Mucosa of rectum (tissue), 2 donors: ENCODE measurements around the gene PPP1R14D.

Experiments used
- H3K27ac ChIP-seq, 2 donors: one replicate each; pipeline ENCODE4 v1.7.0; 2013; ENCODE audit warnings: inconsistent platforms in 2 of 2, low read depth in 2 of 2, low read length in 2 of 2
- H3K27me3 ChIP-seq, 2 donors: one replicate each; pipeline ENCODE4 v1.7.0; 2013; ENCODE audit warnings: low read length in 2 of 2; ENCODE audit not compliant: control insufficient read depth in 2 of 2, insufficient read depth in 2 of 2
- H3K36me3 ChIP-seq, 2 donors: one replicate each; pipeline ENCODE4 v1.7.0; 2013; ENCODE audit warnings: low read length in 2 of 2; ENCODE audit not compliant: control insufficient read depth in 2 of 2, insufficient read depth in 2 of 2
- H3K4me1 ChIP-seq, 2 donors: one replicate each; pipeline ENCODE4 v1.7.0; 2013; ENCODE audit warnings: low read length in 2 of 2, mild to moderate bottlenecking in 1 of 2; ENCODE audit not compliant: control insufficient read depth in 2 of 2, insufficient read depth in 2 of 2
- H3K4me3 ChIP-seq, 2 donors: one replicate each; pipeline ENCODE4 v1.7.0; 2013; ENCODE audit warnings: low read length in 2 of 2
- H3K9ac ChIP-seq, 2 donors: one replicate each; pipeline ENCODE4 v1.7.0; 2013; ENCODE audit warnings: low read length in 2 of 2, low read depth in 1 of 2, mild to moderate bottlenecking in 1 of 2
- H3K9me3 ChIP-seq, 2 donors: one replicate each; pipeline ENCODE4 v1.7.0; 2013; ENCODE audit warnings: low read length in 2 of 2; ENCODE audit not compliant: control insufficient read depth in 2 of 2
- donor health status: healthy.
- donor health status: Normal muscosa, but diverticular disease.

The PPP1R14D gene

DNA sequence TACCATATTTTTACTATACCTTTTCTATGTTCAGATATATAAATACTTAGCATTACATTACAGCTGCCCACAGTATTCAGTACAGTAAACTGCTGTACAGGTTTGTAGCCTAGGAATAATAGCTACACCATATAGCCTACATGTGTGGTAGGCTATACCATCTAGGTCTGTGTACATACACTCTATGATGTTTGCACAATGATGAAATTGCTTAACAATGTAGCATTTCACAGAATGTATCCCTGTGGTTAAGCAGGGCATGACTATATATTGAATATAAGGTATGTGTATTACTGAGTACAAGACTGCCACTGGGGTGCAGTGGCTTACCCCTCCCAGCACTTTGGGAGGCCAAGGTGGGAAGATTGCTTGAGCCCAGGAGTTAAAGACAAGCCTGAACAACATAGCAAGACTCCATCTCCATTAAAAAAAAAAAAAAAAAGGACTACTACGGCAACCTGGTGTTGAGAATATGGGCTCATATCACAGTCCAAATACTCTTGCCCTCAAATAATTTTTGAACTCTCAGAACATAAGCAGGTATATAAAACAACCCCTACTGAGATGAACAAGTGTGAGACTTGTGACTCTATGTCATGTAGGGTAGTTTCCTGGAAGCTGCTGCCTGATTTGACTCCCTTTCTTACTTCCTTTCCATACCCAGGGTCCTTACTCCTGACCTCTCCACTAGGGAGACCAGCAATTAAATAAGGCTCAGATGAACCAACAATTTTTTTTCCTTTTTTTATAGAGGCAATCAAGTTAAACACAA is 4.8 kb downstream of the PPP1R14D start:
- H3K4me1 ChIP-seq = peaks cover 24 to 38% of the 10 kb centered on the region in 2 donors
- H3K36me3 ChIP-seq = no peaks in the 10 kb centered on the region
- no peaks in the 10 kb centered on the region for H3K27me3 ChIP-seq
- H3K9me3 ChIP-seq = no peaks in the 10 kb centered on the region
- peak overlapping the region; percentile 24 to 43 for H3K9ac ChIP-seq
- H3K27ac ChIP-seq = peak overlapping the region; percentile 61 to 65
- H3K4me3 ChIP-seq = peak overlapping the region; percentile 7 to 22

DNA sequence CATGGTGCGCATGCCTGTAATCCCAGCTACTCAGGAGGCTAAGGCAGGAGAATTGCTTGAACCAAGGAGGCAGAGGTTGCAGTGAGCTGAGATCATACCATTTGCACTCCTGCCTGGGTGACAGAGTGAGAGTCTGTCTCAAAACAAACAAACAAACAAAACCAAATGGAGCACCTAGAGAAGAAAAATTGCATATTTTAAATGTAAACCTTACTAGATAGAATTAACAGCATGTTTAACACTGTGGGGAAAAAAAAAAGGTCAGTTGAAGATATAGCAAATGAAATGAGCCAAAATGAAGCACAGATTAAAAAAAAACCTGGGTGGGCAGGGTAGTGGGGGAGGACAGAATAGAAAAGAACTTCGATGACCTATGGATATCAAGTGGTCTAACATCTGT is 7.3 kb downstream of the PPP1R14D start:
- no peak overlapping the region for H3K4me3 ChIP-seq
- peaks cover 12 to 29% of the 10 kb centered on the region in 2 donors for H3K4me1 ChIP-seq
- H3K27ac ChIP-seq = no peak overlapping the region
- H3K36me3 ChIP-seq = no peaks in the 10 kb centered on the region
- H3K9ac ChIP-seq = no peak overlapping the region
- no peaks in the 10 kb centered on the region for H3K27me3 ChIP-seq
- H3K9me3 ChIP-seq = no peaks in the 10 kb centered on the region

DNA sequence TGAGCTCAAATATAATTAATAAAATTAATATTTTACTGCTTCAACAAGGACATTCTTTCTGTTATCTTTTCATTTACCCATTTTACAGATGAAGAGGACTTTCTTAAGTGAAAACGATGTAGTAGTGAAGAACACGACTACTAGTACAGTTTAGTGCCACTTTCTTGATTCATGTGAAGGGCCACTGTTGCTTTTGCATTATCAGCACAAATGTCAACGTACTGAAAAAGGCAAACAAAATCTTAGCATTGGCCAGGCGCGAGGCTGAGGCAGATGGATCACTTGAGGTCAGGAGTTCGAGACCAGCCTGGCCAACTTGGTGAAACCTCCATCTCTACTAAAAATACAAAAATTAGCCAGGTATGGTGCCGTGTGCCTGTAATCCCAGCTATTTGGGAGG is 9.5 kb downstream of the PPP1R14D start:
- Histone ChIP-seq H3K9me3 (no peaks in the 10 kb centered on the region), H3K4me1 (peaks cover 3 to 9% of the 10 kb centered on the region in 2 donors), H3K27ac (no peak overlapping the region), H3K4me3 (no peak overlapping the region), H3K9ac (no peak overlapping the region), H3K36me3 (peaks cover 13 to 14% of the 10 kb centered on the region in 2 donors), H3K27me3 (no peaks in the 10 kb centered on the region)

DNA sequence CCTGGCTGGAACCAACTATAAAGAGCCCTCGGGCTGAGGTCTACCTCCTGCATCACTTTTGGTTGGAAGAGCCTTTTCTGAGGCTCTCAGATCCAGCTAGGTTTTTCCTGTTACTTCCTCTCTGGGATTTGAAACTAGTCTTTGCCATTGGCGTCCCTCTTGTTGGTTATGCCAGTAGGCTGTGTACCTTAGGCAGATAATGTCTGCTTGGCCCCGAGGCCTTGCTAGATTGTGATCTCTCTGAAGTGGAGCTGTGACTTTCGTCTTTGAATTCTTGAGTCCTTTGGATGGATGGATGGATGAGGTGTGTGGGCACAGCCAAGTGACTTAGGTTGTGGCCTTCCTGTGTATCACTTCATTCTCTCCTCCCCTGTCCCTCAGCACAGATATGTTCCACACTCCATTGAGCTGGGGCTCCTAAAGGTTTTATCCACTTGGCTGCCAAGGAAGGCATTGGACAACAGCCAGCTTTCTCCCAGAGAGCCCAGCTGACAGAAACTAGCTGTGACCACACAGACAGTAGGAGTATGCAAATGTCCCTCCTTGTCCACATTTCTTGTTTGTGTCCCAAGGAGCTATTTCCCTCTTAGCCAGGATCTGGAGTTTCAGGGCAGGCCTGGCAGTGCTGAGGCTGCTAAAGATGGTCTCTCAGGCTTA is 13.3 kb downstream of the PPP1R14D start:
- H3K4me3 ChIP-seq = no peak overlapping the region
- H3K4me1 ChIP-seq = no peaks in the 10 kb centered on the region
- H3K9me3 ChIP-seq = no peaks in the 10 kb centered on the region
- H3K9ac ChIP-seq = no peak overlapping the region
- H3K27ac ChIP-seq = no peak overlapping the region
- peaks cover 31% of the 10 kb centered on the region in 2 donors for H3K36me3 ChIP-seq
- no peaks in the 10 kb centered on the region for H3K27me3 ChIP-seq

DNA sequence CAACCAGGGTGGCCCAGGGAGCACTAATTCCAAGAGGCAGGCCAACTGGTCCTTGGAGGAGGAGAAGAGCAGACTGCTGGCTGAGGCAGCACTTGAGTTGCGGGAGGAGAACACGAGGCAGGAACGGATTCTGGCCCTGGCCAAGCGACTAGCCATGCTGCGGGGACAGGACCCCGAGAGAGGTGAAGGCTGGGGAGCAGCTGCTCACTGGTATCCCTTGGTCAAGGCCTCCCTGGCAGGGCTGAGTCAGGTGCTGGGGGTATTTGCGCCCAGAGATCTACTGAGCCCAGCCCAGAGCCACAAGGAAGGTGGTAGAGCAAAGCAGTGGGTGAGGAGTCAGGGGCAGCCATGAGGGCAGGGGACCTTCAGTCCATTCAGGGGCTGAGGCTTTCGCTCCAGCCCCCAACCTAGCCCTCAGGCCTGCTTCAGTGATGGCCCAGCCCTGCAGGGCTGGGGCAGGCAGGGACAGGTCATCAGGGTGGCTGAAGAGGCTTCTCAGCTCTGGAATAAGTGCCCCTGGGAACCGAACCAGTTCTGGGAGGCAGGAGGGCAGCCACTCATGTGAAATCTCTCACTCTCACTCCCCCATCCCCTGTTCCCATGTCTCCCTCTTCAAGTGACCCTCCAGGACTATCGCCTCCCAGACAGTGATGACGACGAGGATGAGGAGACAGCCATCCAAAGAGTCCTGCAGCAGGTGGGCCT is 15.6 kb downstream of the PPP1R14D start:
- peaks cover 31 to 40% of the 10 kb centered on the region in 2 donors for H3K36me3 ChIP-seq
- no peak overlapping the region for H3K9ac ChIP-seq
- H3K4me1 ChIP-seq = peaks cover 5 to 7% of the 10 kb centered on the region in 2 donors
- no peak overlapping the region for H3K4me3 ChIP-seq
- H3K27me3 ChIP-seq = no peaks in the 10 kb centered on the region
- no peak overlapping the region for H3K27ac ChIP-seq
- no peaks in the 10 kb centered on the region for H3K9me3 ChIP-seq

DNA sequence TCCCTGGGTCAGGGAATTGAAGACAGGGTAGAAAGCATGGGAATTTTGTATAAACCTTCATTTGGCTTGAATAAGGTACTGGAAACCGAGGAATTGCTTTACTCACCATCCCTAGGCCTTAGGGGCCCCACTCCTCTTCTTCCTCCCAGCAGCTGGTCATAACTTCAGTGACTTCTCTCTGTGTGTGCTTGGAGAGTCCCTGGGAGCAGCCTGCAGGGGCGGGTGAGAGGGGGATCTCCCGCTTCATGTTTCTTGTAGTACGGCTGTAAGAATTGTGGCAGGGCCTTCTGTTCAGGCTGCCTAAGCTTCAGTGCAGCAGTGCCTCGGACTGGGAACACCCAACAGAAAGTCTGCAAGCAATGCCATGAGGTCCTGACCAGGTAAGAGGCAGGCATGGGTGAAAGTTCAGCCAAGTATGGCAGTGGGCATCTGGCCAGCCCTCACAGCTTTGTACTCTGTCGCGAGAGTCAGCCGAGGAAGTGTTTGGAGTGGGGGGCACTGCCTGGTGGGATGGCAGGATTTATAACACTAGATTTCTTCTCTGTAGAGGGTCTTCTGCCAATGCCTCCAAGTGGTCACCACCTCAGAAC is 19.6 kb downstream of the PPP1R14D start:
- Histone ChIP-seq H3K27ac (no peak overlapping the region), H3K4me3 (peak overlapping the region in 1 of 2 donors; percentile 100), H3K9ac (no peak overlapping the region), H3K27me3 (no peaks in the 10 kb centered on the region), H3K9me3 (no peaks in the 10 kb centered on the region), H3K36me3 (peaks cover 16 to 25% of the 10 kb centered on the region in 2 donors), H3K4me1 (peaks cover 12 to 17% of the 10 kb centered on the region in 2 donors)

DNA sequence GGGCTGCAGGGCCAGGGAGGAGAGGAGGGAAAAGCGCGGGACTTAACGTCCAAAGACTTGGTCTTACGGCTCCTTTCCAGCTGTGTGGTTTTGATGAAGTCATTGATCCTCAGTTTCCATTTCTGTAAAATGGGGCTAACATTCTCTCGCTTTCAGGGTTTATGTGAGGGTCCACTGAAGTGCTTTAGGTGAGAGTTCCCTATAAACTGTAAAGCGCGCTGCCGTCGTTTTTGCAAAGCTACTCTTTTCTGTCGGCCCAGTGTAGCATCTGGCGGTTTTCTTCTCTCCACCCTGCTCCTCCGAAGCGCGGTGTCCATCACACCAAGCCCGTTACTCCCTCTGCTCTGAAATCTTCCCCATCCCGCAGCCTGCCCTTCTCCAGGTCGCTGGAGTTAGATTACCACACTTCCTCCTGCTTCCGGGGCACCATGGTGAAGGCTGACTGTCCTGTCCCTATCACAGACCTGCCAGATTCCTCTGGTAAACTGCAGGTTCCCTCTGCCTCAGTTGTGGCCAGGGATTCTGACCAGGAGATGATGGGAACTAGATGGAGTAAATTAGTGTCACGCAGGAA is 20.5 kb downstream of the PPP1R14D start:
- peak overlapping the region; percentile 86 to 93 for H3K9ac ChIP-seq
- H3K9me3 ChIP-seq = no peaks in the 10 kb centered on the region

DNA sequence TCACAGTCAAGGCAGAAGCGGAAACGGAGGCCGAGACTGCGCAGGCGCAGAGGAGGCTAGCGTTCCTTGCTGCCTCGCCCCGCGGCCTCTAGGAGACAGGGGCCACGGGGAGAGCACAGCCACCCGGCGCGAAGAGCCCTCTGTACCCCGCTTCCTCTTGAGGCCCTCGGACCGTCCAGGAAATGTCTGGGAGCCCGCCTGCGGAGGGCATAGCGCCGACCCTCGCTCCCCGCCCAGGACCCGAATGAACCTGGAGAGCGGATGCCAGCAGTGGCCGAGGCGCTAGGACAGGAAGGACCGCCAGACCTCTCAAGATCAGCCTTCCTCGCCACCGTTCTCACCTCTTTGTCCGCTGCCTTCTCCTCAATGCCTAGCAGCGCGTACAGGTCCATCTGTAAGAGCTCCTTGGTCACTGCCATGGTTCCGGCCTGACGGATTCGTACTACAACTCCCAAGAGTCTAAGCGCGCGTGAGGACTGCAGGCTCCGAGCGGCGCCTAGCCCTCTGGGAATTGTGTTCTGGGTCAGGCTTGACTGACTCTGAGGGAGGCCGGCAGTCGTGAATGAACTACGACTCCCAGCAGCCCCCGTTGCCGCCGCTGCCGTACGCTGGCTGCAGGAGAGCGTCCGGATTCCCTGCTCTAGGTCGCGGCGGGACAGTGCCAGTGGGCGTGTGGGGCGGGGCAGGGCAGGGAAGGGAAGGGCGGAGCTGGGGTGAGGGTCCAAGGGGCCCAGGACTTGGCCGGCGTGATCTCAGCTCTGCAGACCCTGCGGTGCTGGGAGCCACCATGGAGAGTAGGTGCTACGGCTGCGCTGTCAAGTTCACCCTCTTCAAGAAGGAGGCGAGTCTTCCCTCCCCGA is 21.2 kb downstream of the PPP1R14D start, which contains the start of the genes DNAJC17 and ZFYVE19:
Gene DNAJC17, minus strand, starts transcription at position 446 of the 860 bp plus-strand sequence. Its CDS starts 27 bp downstream, at position 419.
Gene ZFYVE19, plus strand, starts transcription at position 62 of the 860 bp plus-strand sequence. Its CDS starts 501 bp downstream, at position 563.
- no peaks in the 10 kb centered on the region for H3K9me3 ChIP-seq
- H3K4me3 ChIP-seq = peak within 1 kb of the TSS; percentile 100
- no peaks in the 10 kb centered on the region for H3K27me3 ChIP-seq

More for the DNA sequence above, 20.5 kb downstream of the PPP1R14D start:
- peak overlapping the region; percentile 92 to 98 for H3K27ac ChIP-seq
- H3K4me1 ChIP-seq = peaks cover 12 to 17% of the 10 kb centered on the region in 2 donors
- H3K36me3 ChIP-seq = peaks cover 8 to 17% of the 10 kb centered on the region in 2 donors
- no peaks in the 10 kb centered on the region for H3K27me3 ChIP-seq
- peak overlapping the region; percentile 100 for H3K4me3 ChIP-seq

DNA sequence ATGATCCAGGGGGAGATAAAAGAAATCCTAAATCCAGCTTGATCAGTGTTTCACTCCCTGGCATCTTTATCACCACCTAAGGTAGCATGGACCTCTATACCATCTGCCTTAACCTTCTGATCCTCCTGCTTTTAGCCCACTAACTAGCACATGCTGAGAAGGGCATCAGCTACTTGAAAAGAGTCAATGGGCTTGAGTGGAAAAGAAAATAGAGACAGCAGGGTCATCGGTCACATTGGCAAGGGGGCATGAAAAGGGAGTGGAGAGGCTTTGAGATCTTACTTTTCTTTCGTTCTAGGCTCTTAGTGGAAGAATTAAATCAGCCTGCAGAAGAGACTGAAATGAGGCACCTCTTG is 21.9 kb downstream of the PPP1R14D start:
- Histone ChIP-seq H3K27ac (peak overlapping the region; percentile 92 to 98), H3K27me3 (no peaks in the 10 kb centered on the region), H3K36me3 (peaks cover 5 to 14% of the 10 kb centered on the region in 2 donors), H3K4me3 (peak overlapping the region; percentile 100), H3K9ac (peak overlapping the region; percentile 93 to 99), H3K4me1 (peaks cover 12 to 17% of the 10 kb centered on the region in 2 donors), H3K9me3 (no peaks in the 10 kb centered on the region)

More for the DNA sequence above, 21.2 kb downstream of the PPP1R14D start, which contains the start of the genes DNAJC17 and ZFYVE19:
- Histone ChIP-seq H3K36me3 (peaks cover 5 to 14% of the 10 kb centered on the region in 2 donors), H3K4me1 (peaks cover 12 to 17% of the 10 kb centered on the region in 2 donors), H3K9ac (peak within 1 kb of the TSS; percentile 93 to 99), H3K27ac (peak within 1 kb of the TSS; percentile 92 to 98)
